GM12801 (cell line): Measurements from ENCODE around the gene ECEL1.

Source experiments
- TF ChIP-seq, protein P1 (sequence below): IDR thresholded peaks from one replicate; pipeline ENCODE4 v1.5.1; 2011; ENCODE audit warnings: control low read depth; ENCODE audit not compliant: insufficient read length; ENCODE audit errors: extremely low read depth

Gene ECEL1

DNA sequence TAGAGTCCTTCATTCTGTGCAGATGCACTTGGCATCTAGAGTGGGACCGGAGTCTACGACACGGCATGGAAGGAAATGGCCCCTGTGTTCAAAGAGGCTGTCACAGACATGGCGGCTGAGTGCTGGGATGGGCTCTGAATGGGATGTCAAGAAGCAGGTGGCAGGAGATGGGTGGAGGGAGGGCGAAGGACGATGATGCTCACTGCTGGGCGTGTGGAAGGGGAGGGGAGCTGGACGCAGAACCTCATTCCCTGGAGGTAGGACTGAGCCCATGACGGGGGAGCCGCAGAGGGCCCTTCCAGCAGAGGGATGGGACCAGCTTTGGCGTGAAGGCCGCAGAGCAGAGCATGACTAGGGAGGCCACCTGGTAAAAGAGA, 50.5 kb downstream of the ECEL1 start:
- TF ChIP-seq, protein P1, sequence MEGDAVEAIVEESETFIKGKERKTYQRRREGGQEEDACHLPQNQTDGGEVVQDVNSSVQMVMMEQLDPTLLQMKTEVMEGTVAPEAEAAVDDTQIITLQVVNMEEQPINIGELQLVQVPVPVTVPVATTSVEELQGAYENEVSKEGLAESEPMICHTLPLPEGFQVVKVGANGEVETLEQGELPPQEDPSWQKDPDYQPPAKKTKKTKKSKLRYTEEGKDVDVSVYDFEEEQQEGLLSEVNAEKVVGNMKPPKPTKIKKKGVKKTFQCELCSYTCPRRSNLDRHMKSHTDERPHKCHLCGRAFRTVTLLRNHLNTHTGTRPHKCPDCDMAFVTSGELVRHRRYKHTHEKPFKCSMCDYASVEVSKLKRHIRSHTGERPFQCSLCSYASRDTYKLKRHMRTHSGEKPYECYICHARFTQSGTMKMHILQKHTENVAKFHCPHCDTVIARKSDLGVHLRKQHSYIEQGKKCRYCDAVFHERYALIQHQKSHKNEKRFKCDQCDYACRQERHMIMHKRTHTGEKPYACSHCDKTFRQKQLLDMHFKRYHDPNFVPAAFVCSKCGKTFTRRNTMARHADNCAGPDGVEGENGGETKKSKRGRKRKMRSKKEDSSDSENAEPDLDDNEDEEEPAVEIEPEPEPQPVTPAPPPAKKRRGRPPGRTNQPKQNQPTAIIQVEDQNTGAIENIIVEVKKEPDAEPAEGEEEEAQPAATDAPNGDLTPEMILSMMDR: no peak

DNA sequence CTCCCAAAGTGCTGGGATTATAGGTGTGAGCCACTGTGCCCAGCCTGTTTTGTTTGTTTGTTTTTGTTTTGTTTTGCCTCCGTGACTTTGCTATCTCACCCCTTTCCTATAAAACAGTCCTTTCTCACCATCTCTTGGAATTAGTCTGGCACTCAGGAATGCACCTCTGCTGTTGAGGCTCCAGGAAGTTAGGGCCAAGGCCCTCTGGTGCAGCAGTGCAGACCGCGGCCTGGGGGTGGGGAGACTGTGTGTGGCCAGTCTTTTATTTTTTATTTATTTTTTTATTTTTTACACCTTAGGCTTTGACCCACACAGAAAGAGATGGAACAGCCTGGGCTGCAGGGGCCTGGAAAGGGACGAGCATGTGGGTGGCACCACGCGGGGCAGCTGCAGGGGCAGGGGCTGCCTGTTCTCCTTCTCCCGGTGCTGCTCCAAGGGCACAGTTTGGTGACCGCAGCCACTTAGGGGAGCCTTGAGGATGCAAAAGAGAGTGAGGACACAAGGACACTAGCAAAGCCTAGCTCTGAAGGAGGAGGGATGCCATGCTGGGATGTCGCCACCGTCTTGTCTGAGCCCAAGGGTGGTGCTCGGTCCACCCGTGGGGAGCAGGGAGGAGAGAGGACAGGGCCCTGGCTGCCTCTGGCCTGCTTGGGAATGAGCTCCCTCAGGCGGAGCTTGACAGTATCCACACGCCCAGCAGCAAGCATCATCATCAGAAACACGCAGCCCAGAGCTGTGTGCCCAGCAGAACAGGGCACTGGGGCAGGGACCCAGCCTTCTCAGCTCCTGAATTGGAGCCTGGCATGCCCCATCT, 51.0 kb downstream of the ECEL1 start:
- TF ChIP-seq, protein P1: no peak

DNA sequence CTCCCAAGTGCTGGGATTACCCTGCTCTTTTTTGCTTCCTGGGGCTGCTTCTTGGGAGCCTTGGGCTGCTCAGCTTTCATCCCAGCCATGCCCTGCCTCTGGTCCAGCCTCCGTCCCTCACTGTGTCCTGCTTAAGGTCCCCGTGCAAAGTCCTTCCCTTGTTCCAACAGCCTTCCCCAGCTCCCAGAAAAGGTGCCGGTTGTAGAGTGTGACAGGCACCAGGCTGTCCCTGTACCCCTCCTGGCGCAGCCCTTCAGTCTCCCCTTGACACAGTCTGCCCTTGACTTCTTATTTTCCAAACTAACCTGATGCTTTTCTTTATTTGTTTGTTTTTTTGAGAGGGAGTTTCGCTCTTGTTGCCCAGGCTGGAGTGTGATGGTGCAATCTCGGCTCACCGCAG, 51.8 kb downstream of the ECEL1 start:
- TF ChIP-seq, protein P1: no peak

DNA sequence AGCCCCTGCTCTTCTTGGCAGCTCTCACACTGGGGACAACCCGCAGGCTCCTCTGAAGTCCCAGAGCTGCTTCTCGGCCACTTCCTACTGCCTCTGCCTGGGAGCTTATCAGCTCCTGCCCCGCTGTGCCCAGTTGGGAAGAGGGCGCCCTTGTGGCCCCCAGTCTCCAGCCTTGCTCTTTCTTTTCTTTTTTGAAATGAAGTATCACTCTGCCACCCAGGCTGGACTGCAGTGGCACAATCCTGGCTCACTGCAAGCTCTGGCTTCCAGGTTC, 52.3 kb downstream of the ECEL1 start:
- TF ChIP-seq, protein P1: no peak

DNA sequence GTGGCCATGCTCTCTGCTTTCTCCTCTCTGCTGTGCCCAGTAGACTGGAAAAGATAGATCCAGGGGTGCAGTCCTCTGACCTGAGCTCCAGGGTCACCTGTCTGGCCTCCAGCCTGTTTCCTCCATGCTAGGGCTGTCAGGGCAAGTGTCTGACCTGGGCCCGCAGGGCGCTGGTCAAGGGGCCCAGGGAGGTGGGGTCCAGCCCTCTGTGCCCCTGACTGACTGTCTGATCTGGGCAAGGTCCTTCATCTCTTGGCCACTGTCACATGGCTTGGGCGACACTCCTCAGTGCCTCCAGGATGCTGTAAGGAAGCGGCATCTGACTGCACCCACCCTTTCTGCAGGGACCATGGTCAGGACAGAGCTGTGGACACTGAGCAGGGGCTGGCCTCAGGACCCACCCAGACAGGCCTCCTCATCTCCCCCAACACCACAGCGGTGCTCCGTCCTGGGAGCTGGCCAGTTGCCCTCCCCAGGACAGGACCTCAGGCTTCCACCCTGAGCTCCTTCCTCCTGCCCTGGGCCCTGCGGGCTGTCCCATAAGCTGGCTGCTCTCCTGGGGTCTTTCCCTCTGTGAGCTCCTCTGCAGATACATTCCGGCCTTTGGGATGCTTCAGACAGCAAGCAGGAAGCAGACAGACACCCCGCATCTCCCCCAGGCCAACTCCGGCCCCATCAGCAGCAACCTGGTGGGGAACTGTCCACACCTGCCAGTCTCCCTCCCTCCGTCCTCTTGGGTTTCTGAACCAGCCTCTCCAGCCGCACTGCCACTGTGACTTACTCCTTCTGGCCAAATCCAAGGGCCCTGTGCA, 52.9 kb downstream of the ECEL1 start:
- TF ChIP-seq, protein P1: no peak

DNA sequence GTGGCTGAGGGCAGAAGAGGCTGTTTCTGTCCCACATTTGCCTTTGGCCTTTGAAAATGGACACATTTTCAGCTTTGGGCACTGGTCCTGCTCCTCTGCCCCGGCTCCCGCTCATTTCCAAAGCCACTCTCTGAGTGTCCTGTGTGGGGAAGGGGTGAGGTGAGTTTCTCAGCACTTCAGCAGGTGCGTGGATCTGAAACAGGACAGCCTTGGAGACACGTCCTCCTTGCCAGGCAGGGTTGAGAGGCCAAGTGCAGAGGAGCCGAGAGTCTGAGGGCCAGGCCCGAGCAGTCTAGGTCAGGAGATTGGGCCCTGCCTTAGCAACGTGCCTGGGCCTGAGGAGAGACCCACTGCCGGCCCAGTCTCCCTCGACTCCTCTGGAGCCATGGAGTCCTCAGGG, 53.5 kb downstream of the ECEL1 start:
- TF ChIP-seq, protein P1: no peak

DNA sequence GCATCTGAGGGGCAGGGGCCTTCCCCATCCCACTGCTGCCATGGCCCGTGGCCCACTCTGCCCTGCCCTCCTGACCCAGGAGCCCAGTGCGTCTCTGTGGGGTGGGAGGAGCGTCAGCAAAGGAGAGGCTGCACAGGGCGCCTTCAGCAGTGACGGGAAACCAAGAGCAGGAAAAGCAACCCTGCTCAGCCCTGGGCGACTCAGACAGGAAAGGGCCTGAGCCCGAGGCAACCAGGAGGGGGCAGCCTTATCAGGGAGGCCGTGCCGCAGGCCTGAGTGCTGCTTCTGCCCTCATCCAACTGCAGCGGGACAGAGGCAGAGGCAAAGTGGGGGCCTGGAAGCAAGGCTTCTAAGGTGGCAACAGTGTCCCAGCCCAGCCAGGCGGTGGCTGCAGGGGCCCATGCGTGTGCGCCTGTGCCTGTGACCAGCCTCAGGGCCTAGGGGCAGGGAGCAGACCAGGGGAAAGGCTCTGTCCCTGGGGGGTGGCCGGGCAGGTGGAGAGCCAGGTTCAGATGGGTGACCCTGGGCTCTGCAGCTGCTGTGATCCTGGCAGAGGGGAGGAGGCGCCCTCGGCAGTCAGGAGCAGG, 54.9 kb downstream of the ECEL1 start:
- TF ChIP-seq, protein P1: no peak
